Measurements from ENCODE around the gene TSPAN31.

TSPAN31 gene

DNA sequence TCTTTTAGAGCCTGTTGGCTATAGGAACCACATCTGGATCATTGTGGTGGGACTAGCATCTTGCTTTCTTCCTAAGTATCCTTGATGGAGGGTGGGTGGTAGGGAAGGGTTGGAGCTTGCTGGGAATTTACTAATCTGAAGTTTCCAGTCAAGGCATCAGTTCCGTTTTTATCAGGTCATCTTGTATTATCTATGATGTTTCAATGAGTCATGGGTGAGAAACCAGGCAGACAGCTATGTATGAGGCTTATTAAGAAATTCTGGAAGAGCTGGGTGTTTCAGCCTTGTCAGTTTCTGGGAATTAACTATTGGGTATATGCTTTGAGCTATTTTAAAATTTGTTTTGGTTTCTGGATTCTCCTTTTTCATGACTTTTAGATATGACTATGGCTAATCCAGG is 49.1 kb downstream of the TSPAN31 start:
- Histone ChIP-seq H3K27me3 (ENCODE audit: insufficient read depth, poor library complexity, severe bottlenecking) (no peaks in the 10 kb centered on the region), H3K27ac (ENCODE audit: poor library complexity, severe bottlenecking) (peak overlapping the region; percentile 34), H3K4me1 (ENCODE audit: insufficient read depth, poor library complexity, severe bottlenecking) (peaks cover 16% of the 10 kb centered on the region), H3K4me3 (ENCODE audit: severe bottlenecking) (no peak overlapping the region), H3K9me3 (ENCODE audit: severe bottlenecking) (no peaks in the 10 kb centered on the region), H3K36me3 (ENCODE audit: low read depth) (peaks cover 80% of the 10 kb centered on the region)
- TF ChIP-seq CTCF (IDR thresholded peaks at IDR 0.05; ENCODE audit: poor library complexity, severe bottlenecking) = no peak
- peak; percentile 94 for ATAC-seq (ENCODE audit: low read depth)
- no peak for DNase-seq (ENCODE audit: low spot score)

DNA sequence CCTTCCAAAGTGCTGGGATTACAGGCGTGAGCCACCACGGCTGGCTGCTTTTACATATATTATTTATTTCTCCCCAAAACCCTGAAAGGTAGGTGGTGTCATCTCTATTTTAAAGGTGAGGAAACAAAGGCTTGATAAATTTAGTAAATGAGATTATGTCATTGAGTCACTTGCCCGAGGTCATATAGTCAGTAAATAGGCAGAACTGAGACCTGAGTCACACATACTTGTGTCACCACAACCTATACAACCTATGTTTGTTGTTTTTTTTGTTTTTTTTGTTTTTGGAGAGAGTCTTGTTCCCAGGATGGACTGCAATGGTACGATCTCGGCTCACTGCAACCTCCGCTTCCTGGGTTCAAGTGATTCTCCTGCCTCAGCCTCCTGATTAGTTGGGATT is 50.5 kb downstream of the TSPAN31 start:
- no peak for TF ChIP-seq CTCF (IDR thresholded peaks at IDR 0.05; ENCODE audit: poor library complexity, severe bottlenecking)
- Histone ChIP-seq H3K9me3 (ENCODE audit: severe bottlenecking) (no peaks in the 10 kb centered on the region), H3K27me3 (ENCODE audit: insufficient read depth, poor library complexity, severe bottlenecking) (no peaks in the 10 kb centered on the region), H3K36me3 (ENCODE audit: low read depth) (peaks cover 76% of the 10 kb centered on the region), H3K4me3 (ENCODE audit: severe bottlenecking) (no peak overlapping the region), H3K4me1 (ENCODE audit: insufficient read depth, poor library complexity, severe bottlenecking) (peaks cover 16% of the 10 kb centered on the region), H3K27ac (ENCODE audit: poor library complexity, severe bottlenecking) (no peak overlapping the region)
- peak; percentile 62; the same call in 2 of the 3 replicates for ATAC-seq (ENCODE audit: low read depth)
- no peak for DNase-seq (ENCODE audit: low spot score)

DNA sequence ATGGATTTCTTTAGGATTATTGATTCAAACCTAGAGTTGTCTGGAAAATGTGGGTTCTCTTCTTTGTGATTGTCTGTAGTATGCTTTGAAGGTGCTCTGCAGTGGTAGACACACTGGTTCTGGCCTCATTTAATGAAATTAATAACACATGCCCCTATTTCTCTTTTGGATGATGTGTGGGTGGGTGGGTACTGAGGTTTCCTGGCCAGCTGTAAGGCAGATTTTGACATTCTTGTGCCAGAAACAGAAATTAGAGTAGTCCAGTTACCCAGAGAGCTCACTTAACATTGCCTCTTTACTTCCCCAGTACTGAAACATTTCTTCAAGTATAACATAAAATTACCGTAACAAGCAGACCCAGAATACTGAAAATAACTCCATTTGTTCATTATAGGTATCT is 52.2 kb downstream of the TSPAN31 start:
- H3K27me3 ChIP-seq (ENCODE audit: insufficient read depth, poor library complexity, severe bottlenecking) = no peaks in the 10 kb centered on the region
- H3K4me3 ChIP-seq (ENCODE audit: severe bottlenecking) = no peak overlapping the region
- no peaks in the 10 kb centered on the region for H3K9me3 ChIP-seq (ENCODE audit: severe bottlenecking)
- H3K27ac ChIP-seq (ENCODE audit: poor library complexity, severe bottlenecking) = no peak overlapping the region
- peaks cover 64% of the 10 kb centered on the region for H3K36me3 ChIP-seq (ENCODE audit: low read depth)
- no peak for DNase-seq (ENCODE audit: low spot score)
- ATAC-seq (ENCODE audit: low read depth) = no peak
- H3K4me1 ChIP-seq (ENCODE audit: insufficient read depth, poor library complexity, severe bottlenecking) = peaks cover 16% of the 10 kb centered on the region
- no peak for TF ChIP-seq CTCF (IDR thresholded peaks at IDR 0.05; ENCODE audit: poor library complexity, severe bottlenecking)

- no peaks in the 10 kb centered on the region for H3K9me3 ChIP-seq (ENCODE audit: severe bottlenecking)
- no peaks in the 10 kb centered on the region for H3K27me3 ChIP-seq (ENCODE audit: insufficient read depth, poor library complexity, severe bottlenecking)
- peaks cover 62% of the 10 kb centered on the region for H3K36me3 ChIP-seq (ENCODE audit: low read depth)
- ATAC-seq (ENCODE audit: low read depth) (no peak), DNase-seq (ENCODE audit: low spot score) (no peak)
- no peak overlapping the region for H3K27ac ChIP-seq (ENCODE audit: poor library complexity, severe bottlenecking)
- TF ChIP-seq CTCF (IDR thresholded peaks at IDR 0.05; ENCODE audit: poor library complexity, severe bottlenecking) = no peak
- H3K4me3 ChIP-seq (ENCODE audit: severe bottlenecking) = no peak overlapping the region
- H3K4me1 ChIP-seq (ENCODE audit: insufficient read depth, poor library complexity, severe bottlenecking) = peaks cover 16% of the 10 kb centered on the region
Measured at GRCh38 chr12:57797933-57798332, 53.1 kb downstream of the TSPAN31 start.

Data from RWPE2 (cell line).